Adrenal gland (tissue), 12 donors: ENCODE data around the gene GALK1. TPM values are rescaled to one million over a fixed set of nuclear protein-coding genes. Genes with fewer than 3 reads are reported as not detected.
"Not testable (repeated sequence)": the region's sequence is repeated elsewhere in the genome, so short reads cannot be mapped to it uniquely, and the experiment has no call there.

Experiments
- DNase-seq, 7 donors: peaks; one replicate each; pipeline ENCODE4 v3.0.0-alpha.2; 2019 to 2020
- H3K27ac ChIP-seq, 5 donors: fragments of 200-600 bp; sonication (generic) in 4 of 5; 1 replicate in 3 of 5; 2 replicates in 2 of 5; pipeline versions ENCODE4 v1.5.1 to v1.8.0; 2016 to 2020; ENCODE audit warnings: mild to moderate bottlenecking in 1 of 5
- H3K27me3 ChIP-seq: fragments of 200-600 bp; 2 replicates; pipeline ENCODE4 v1.8.0; 2021
- H3K36me3 ChIP-seq, 2 donors: fragments of 200-600 bp; replicated peaks in 1 of 2; 1 replicate in 1 of 2; 2 replicates in 1 of 2; pipeline versions ENCODE4 v1.5.1 to v1.8.0; 2018 to 2022
- H3K4me1 ChIP-seq, 2 donors: fragments of 200-600 bp; replicated peaks in 1 of 2; 1 replicate in 1 of 2; 2 replicates in 1 of 2; pipeline versions ENCODE4 v1.5.1 to v1.8.0; 2018 to 2021
- H3K4me3 ChIP-seq, 4 donors: fragments of 200-600 bp; sonication (generic) in 3 of 4; one replicate each; pipeline ENCODE4 v1.5.1; 2016 to 2018
- H3K9me3 ChIP-seq, 3 donors: fragments of 200-600 bp; sonication (generic) in 1 of 3; replicated peaks in 1 of 3; 1 replicate in 2 of 3; 2 replicates in 1 of 3; pipeline versions ENCODE4 v1.5.1 to v1.8.0; 2016 to 2021
- POLR2A ChIP-seq, 2 donors: fragments of 450-650 bp; IDR thresholded peaks; one replicate each; pipeline ENCODE4 v1.6.1; 2017; ENCODE audit warnings: antibody characterized with exemption in 2 of 2, mild to moderate bottlenecking in 2 of 2, moderate library complexity in 1 of 2
- WGBS, 4 donors: extraction: QIAGEN DNeasy Blood & Tissue Kit in 2 of 4; methylation state at CpG; one replicate each; pipeline versions ENCODE4 v1.1.5 to v1.1.7; 2013 to 2017; 5-methylcytosine and 5-hydroxymethylcytosine counted together
- intact Hi-C, 2 donors: fragments of 100-400 bp; cut with DNase I; formaldehyde crosslinking; loops; one replicate each; pipeline versions ENCODE4 v1.14.1 to v1.15.0; 2022 to 2023
- polyA plus RNA-seq, 3 donors: library from polyadenylated mRNA; stranded (reverse); fragments of 200-250 nt in 2 of 3; fragments of 350-450 nt in 1 of 3; fragmentation: Illumina TruSeq in 1 of 3; extraction: RNeasy Lipid Tissue Mini Kit (QIAGEN cat#74804) in 1 of 3; gene quantifications; one replicate each; pipeline ENCODE4 v1.2.3, GENCODE V29; 2013 to 2014
- total RNA-seq, 9 donors: library from RNA; depleted of rRNA in 4 of 9; stranded (reverse); fragments of >200 nt in 4 of 9; fragments of 120-200 nt in 1 of 9; fragmentation: NEBNext Ultra II Directional in 1 of 9; extraction: Animal tissue kit (Norgen Biotek cat#: 25700) in 1 of 9; gene quantifications; one replicate each; pipeline versions ENCODE4 v1.1.0 to v1.2.4, GENCODE V29; 2013 to 2023
- TF ChIP-seq, protein P1 (sequence below), 6 experiments: fragments of 450-650 bp in 4 of 6; fragments of 200-600 bp in 2 of 6; sonication (generic) in 1 of 6; IDR thresholded peaks; 1 replicate in 5 of 6; 2 replicates in 1 of 6; pipeline versions ENCODE4 v1.5.1 to v1.8.0; 2016 to 2021; ENCODE audit warnings: antibody characterized with exemption in 6 of 6, mild to moderate bottlenecking in 2 of 6, moderate library complexity in 1 of 6
- donor health status: healthy with polysubstance abuse.
- donor health status: Bipolar disorder and iron deficiency.
- donor health status: DM: yes; HTN: yes; CAD: no.
- donor health status: DM: no; HTN: no; CAD: no.
- donor health status: DM: no; HTN: no; CAD: no.
- donor health status: DM: yes; HTN: yes; CAD: no.

Gene GALK1
- total and polyA plus RNA-seq, 12 donors = 1.4 to 47.3 (median 25.3) TPM

DNA sequence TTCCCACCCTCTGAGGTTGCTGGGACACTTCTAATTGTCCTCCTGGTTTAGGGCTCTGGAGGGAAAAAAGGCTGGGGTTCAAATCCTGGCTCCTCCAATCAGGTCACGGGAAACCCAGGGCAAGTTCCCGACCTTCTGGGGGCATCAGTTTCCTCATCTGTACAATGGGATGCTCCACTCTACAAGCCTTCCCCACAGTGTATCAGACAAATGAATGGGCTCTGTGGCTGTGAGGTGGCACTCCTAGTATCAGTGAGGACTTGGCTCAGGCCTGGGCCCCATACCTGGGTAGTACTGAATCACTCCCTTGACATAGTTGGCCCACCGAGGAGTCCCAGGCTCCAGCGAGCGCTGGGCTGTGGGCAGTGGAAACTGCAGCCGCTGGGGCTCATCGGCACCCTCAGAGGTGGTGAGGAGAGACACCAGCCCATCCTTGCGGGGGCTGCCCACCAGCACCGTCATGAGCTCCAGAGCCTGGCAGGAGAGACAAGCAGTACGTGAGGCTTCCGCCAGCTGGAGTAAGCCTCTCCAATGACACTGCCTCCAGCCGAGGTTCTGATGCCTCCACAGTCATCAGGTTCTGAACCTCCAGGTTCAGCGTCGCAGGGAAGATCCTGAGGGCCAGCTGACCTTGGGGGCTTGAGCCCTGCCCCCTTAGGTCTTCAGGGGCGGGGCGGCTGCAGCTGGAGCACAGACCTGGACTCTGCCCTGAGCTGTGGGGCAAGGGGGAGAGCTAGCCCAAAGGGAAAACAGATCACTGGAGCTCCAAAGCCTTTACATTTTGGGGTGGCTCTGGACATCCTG is 1.2 kb downstream of the GALK1 start:
- 45 to 80% (median 73%) methylated on average over 4 to 16 of the region's 16 CpGs for WGBS, 4 donors
- H3K9me3 ChIP-seq = no peaks in the 10 kb centered on the region
- TF ChIP-seq, protein P1, sequence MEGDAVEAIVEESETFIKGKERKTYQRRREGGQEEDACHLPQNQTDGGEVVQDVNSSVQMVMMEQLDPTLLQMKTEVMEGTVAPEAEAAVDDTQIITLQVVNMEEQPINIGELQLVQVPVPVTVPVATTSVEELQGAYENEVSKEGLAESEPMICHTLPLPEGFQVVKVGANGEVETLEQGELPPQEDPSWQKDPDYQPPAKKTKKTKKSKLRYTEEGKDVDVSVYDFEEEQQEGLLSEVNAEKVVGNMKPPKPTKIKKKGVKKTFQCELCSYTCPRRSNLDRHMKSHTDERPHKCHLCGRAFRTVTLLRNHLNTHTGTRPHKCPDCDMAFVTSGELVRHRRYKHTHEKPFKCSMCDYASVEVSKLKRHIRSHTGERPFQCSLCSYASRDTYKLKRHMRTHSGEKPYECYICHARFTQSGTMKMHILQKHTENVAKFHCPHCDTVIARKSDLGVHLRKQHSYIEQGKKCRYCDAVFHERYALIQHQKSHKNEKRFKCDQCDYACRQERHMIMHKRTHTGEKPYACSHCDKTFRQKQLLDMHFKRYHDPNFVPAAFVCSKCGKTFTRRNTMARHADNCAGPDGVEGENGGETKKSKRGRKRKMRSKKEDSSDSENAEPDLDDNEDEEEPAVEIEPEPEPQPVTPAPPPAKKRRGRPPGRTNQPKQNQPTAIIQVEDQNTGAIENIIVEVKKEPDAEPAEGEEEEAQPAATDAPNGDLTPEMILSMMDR (IDR thresholded peaks at IDR 0.05) = no peak
- no peak for TF ChIP-seq POLR2A (IDR thresholded peaks at IDR 0.05)
- DNase-seq = peak in 1 of 7 donors; percentile 16
- peak overlapping the region in 1 of 4 donors; percentile 57 for H3K4me3 ChIP-seq
- intact Hi-C loops = loop anchor here (10.0 kb wide), 2 partner anchors 51 to 61 kb away; no protein-coding TSS in a partner anchor
- H3K27me3 ChIP-seq = no peaks in the 10 kb centered on the region
- H3K27ac ChIP-seq = peak overlapping the region in 2 of 5 donors; percentile 84 to 91
- peaks cover 2 to 13% of the 10 kb centered on the region in 2 donors for H3K4me1 ChIP-seq
- H3K36me3 ChIP-seq = no peaks in the 10 kb centered on the region

DNA sequence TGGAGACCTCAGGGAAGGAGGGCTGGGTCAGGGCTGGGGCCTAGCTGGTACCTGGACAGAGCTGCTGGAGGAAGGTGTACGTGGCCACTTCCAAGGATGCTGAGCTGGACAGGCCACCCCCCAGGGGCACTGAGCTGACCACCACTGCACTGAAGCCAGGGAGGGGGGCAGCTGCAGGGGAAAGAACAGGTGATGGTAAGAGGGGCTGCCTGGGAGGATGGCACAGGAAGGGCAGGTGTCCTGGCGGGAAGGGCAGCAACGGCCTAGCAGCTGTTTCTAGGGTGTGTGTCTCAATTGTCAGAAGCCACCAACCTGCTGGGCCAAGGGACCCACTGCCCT is 1.8 kb downstream of the GALK1 start:
- intact Hi-C loops = loop anchor here (10.0 kb wide), 2 partner anchors 52 to 62 kb away; no protein-coding TSS in a partner anchor
- H3K27me3 ChIP-seq = no peaks in the 10 kb centered on the region
- DNase-seq = no peak

DNA sequence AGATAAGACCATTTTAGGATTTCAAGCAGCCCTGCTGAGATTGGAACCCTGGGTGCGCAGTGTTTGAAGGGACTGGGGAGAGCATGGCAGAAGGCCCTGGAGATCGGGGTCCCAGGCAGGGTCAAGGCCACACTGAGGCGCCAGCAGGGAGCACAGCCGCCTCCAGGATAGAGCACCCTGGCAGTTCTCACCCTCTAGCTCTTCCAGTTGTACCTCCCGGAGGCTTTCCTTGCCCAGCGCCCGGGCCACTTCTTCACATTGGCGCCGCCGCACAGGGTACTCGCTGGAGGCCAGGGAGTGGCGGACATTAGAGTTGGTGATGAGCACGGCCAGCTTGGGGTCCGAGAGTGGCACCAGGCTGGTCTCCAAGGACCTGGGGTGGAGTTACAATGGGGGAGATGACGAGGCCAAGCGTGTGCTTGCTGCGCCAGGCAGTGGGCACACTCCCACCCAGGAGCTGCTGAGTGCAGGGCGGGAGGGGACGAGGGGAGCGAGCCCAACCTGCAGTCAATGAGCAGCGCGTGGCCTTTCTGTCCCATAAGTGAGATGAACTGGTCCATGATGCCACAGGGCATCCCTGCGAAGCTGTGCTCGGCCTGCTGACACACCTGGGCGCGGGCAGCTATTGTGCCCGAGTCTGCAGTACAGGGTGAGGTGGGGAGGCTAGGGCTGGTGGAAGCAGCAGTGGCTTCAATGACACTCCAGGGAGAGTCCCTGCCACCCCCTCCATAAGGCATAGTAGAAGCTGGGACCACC is 2.3 kb downstream of the GALK1 start:
- DNase-seq = no peak
- Histone ChIP-seq H3K4me1 (peaks cover 2 to 13% of the 10 kb centered on the region in 2 donors), H3K27me3 (no peaks in the 10 kb centered on the region), H3K4me3 (no peak overlapping the region), H3K36me3 (peaks cover 0 to 7% of the 10 kb centered on the region in 2 donors), H3K27ac (no peak overlapping the region), H3K9me3 (no peaks in the 10 kb centered on the region)
- intact Hi-C loops = loop anchor here (10.0 kb wide), 2 partner anchors 52 to 62 kb away; no protein-coding TSS in a partner anchor
- TF ChIP-seq, protein P1 (IDR thresholded peaks at IDR 0.05) = no peak
- no peak for TF ChIP-seq POLR2A (IDR thresholded peaks at IDR 0.05)
- WGBS, 4 donors = 95 to 96% (median 95%) methylated on average over 20 to 27 of the region's 27 CpGs

More for the DNA sequence above, 1.8 kb downstream of the GALK1 start:
- TF ChIP-seq, protein P1 (IDR thresholded peaks at IDR 0.05) = no peak
- no peak for TF ChIP-seq POLR2A (IDR thresholded peaks at IDR 0.05)
- Histone ChIP-seq H3K36me3 (peaks cover 0 to 2% of the 10 kb centered on the region in 2 donors), H3K27ac (no peak overlapping the region), H3K4me1 (peaks cover 2 to 13% of the 10 kb centered on the region in 2 donors), H3K9me3 (no peaks in the 10 kb centered on the region), H3K4me3 (no peak overlapping the region)
- WGBS, 4 donors = 88 to 100% (median 94%) methylated on average over 3 of the region's 3 CpGs

DNA sequence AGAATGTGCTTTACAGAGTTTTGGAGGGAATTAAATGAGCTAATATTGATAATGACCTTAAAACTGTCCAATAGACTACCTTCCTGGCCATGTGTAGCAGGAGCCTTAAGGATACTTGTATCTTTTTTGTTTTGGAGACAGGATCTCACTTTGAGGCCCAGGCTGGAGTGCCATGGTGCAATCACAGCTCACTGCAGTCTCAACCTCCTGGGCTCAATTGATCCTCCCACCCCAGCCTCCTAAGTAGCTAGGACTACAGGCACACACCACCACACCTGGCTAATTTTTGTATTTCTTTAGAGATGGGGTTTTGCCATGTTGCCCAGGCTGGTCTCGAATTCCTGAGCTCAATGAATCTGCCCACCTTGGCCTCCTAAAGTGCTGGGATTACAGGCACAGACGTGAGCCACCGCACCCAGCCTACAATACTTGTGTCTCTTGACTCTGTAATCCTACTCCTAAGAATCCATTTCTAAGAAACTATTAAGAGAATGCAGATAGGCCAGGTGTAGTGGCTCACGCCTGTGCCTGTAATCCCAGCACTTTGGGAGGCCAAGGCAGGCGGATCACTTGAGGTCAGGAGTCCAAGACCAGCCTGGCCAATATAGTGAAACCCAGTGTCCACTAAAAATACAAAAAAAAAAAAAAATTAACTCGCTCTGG is 4.9 kb downstream of the GALK1 start:
- not testable (repeated sequence) for H3K27me3 ChIP-seq, DNase-seq, H3K27ac ChIP-seq, H3K4me3 ChIP-seq, H3K9me3 ChIP-seq, H3K36me3 ChIP-seq
- intact Hi-C loops = loop anchor here (10.0 kb wide), 2 partner anchors 55 to 65 kb away; no protein-coding TSS in a partner anchor
- 96 to 99% (median 98%) methylated on average over 6 of the region's 6 CpGs for WGBS, 4 donors
- H3K4me1 ChIP-seq = peaks cover under 1 to 13% of the 10 kb centered on the region in 2 donors
